Activated T-helper 2 cell treated with anti-CD3 and anti-CD28 coated beads, Interferon-gamma antibody, Interleukin-2, Interleukin-4, amounts not matched to agents 10 μg/mL and 5 μg/mL and 100 μg/mL, durations not matched to agents 14 hours and 24 hours and 36 hours (primary cell): Measurements from ENCODE around the gene CHAF1B. TPM values are rescaled to one million over a fixed set of nuclear protein-coding genes. Genes with fewer than 3 reads are reported as not detected.

Experiments
- DNase-seq: peaks from one replicate; pipeline ENCODE4 v3.0.0; 2021; ENCODE audit warnings: low spot score
- H3K27ac Mint-ChIP-seq: one replicate; pipeline ENCODE4 v1.8.0; 2021; ENCODE audit warnings: mixed read lengths
- H3K27me3 Mint-ChIP-seq: one replicate; pipeline ENCODE4 v1.8.0; 2021; ENCODE audit warnings: low read depth, mixed read lengths
- H3K36me3 Mint-ChIP-seq: one replicate; pipeline ENCODE4 v1.8.0; 2021; ENCODE audit warnings: low read depth, mixed read lengths
- H3K4me1 Mint-ChIP-seq: one replicate; pipeline ENCODE4 v1.8.0; 2021; ENCODE audit warnings: low read depth, mixed read lengths
- H3K4me3 Mint-ChIP-seq: one replicate; pipeline ENCODE4 v1.8.0; 2021; ENCODE audit warnings: low read depth, mild to moderate bottlenecking, moderate library complexity, mixed read lengths
- H3K9me3 Mint-ChIP-seq: one replicate; pipeline ENCODE4 v1.8.0; 2021; ENCODE audit warnings: mixed read lengths
- intact Hi-C: fragments of 100-400 bp; cut with micrococcal nuclease; formaldehyde crosslinking; loops from one replicate; pipeline ENCODE4 v1.15.1; 2023
- total RNA-seq: library from RNA; stranded (reverse); gene quantifications from 2 replicates; pipeline ENCODE4 v1.2.3, GENCODE V29; 2022

Gene CHAF1B
- total RNA-seq, 1 donor from 2014 or later, result 34.2 TPM

GRCh38 chr21:36420571-36421339 lies 35.6 kb downstream of the CHAF1B start:
- H3K4me3 Mint-ChIP-seq, result no peak overlapping the region
- intact Hi-C loops, result loop anchor here (1.0 kb wide), 1 partner anchor 169 kb away; no protein-coding TSS in a partner anchor
- H3K4me1 Mint-ChIP-seq, result peaks cover 18% of the 10 kb centered on the region
- H3K9me3 Mint-ChIP-seq, result no peaks in the 10 kb centered on the region
- no peaks in the 10 kb centered on the region for H3K27me3 Mint-ChIP-seq
- H3K36me3 Mint-ChIP-seq, result peaks cover 33% of the 10 kb centered on the region
- no peak for DNase-seq
- H3K27ac Mint-ChIP-seq, result no peak overlapping the region

- Mint-ChIP-seq H3K4me3 (no peak overlapping the region), H3K4me1 (peaks cover 18% of the 10 kb centered on the region), H3K36me3 (peaks cover 24% of the 10 kb centered on the region), H3K27ac (no peak overlapping the region), H3K27me3 (no peaks in the 10 kb centered on the region), H3K9me3 (no peaks in the 10 kb centered on the region)
- intact Hi-C loops, result no loop called here
- DNase-seq, result peak; percentile 17
Measured at GRCh38 chr21:36422279-36423098, 37.3 kb downstream of the CHAF1B start.

- intact Hi-C loops, result no loop called here
- Mint-ChIP-seq H3K27ac (peak overlapping the region; percentile 59), H3K9me3 (no peaks in the 10 kb centered on the region), H3K27me3 (no peaks in the 10 kb centered on the region), H3K4me3 (no peak overlapping the region), H3K36me3 (peaks cover 21% of the 10 kb centered on the region), H3K4me1 (peaks cover 23% of the 10 kb centered on the region)
- DNase-seq, result no peak
Measured at GRCh38 chr21:36423771-36424433, 38.7 kb downstream of the CHAF1B start.

- Mint-ChIP-seq H3K4me3 (no peak overlapping the region), H3K36me3 (peaks cover 21% of the 10 kb centered on the region)
- intact Hi-C loops, result no loop called here
Measured at GRCh38 chr21:36424592-36424991, 39.4 kb downstream of the CHAF1B start.

GRCh38 chr21:36425286-36425685 lies 40.1 kb downstream of the CHAF1B start:
- H3K4me3 Mint-ChIP-seq, result no peak overlapping the region
- H3K27me3 Mint-ChIP-seq, result no peaks in the 10 kb centered on the region
- H3K27ac Mint-ChIP-seq, result no peak overlapping the region
- H3K9me3 Mint-ChIP-seq, result no peaks in the 10 kb centered on the region
- peaks cover 35% of the 10 kb centered on the region for H3K4me1 Mint-ChIP-seq
- H3K36me3 Mint-ChIP-seq, result peaks cover 19% of the 10 kb centered on the region
- no peak for DNase-seq
- intact Hi-C loops, result no loop called here

More at GRCh38 chr21:36424592-36424991, 39.4 kb downstream of the CHAF1B start:
- Mint-ChIP-seq H3K27me3 (no peaks in the 10 kb centered on the region), H3K9me3 (no peaks in the 10 kb centered on the region), H3K4me1 (peaks cover 28% of the 10 kb centered on the region), H3K27ac (no peak overlapping the region)
- no peak for DNase-seq

- H3K27me3 Mint-ChIP-seq, result no peaks in the 10 kb centered on the region
- H3K9me3 Mint-ChIP-seq, result no peaks in the 10 kb centered on the region
- H3K36me3 Mint-ChIP-seq, result peaks cover 16% of the 10 kb centered on the region
- peaks cover 42% of the 10 kb centered on the region for H3K4me1 Mint-ChIP-seq
- intact Hi-C loops, result no loop called here
- no peak overlapping the region for H3K27ac Mint-ChIP-seq
- no peak overlapping the region for H3K4me3 Mint-ChIP-seq
- DNase-seq, result no peak
Measured at GRCh38 chr21:36427502-36427901, 42.3 kb downstream of the CHAF1B start.

GRCh38 chr21:36428761-36429432 lies 43.7 kb downstream of the CHAF1B start:
- Mint-ChIP-seq H3K4me3 (no peak overlapping the region), H3K36me3 (peaks cover 7% of the 10 kb centered on the region), H3K4me1 (peaks cover 36% of the 10 kb centered on the region)

GRCh38 chr21:36429947-36430546 lies 44.9 kb downstream of the CHAF1B start:
- intact Hi-C loops, result loop anchor here (2.0 kb wide), 2 partner anchors 41 to 49 kb away; no protein-coding TSS in a partner anchor
- H3K4me3 Mint-ChIP-seq, result peak overlapping the region; percentile 65
- H3K36me3 Mint-ChIP-seq, result no peaks in the 10 kb centered on the region

More at GRCh38 chr21:36428761-36429432, 43.7 kb downstream of the CHAF1B start:
- Mint-ChIP-seq H3K27me3 (no peaks in the 10 kb centered on the region), H3K9me3 (no peaks in the 10 kb centered on the region), H3K27ac (peak overlapping the region; percentile 20)
- intact Hi-C loops, result no loop called here
- DNase-seq, result no peak

GRCh38 chr21:36430841-36431240 lies 45.6 kb downstream of the CHAF1B start:
- peaks cover 29% of the 10 kb centered on the region for H3K4me1 Mint-ChIP-seq
- intact Hi-C loops, result loop anchor here (2.0 kb wide), 2 partner anchors 40 to 48 kb away; no protein-coding TSS in a partner anchor
- no peak overlapping the region for H3K4me3 Mint-ChIP-seq
- peak overlapping the region; percentile 90 for H3K27ac Mint-ChIP-seq
- DNase-seq, result no peak
- no peaks in the 10 kb centered on the region for H3K9me3 Mint-ChIP-seq
- no peaks in the 10 kb centered on the region for H3K27me3 Mint-ChIP-seq
- H3K36me3 Mint-ChIP-seq, result no peaks in the 10 kb centered on the region

More at GRCh38 chr21:36429947-36430546, 44.9 kb downstream of the CHAF1B start:
- Mint-ChIP-seq H3K9me3 (no peaks in the 10 kb centered on the region), H3K27me3 (no peaks in the 10 kb centered on the region), H3K4me1 (peaks cover 29% of the 10 kb centered on the region), H3K27ac (peak overlapping the region; percentile 90)
- DNase-seq, result peak; percentile 65

GRCh38 chr21:36431252-36431651 lies 46.1 kb downstream of the CHAF1B start:
- no peaks in the 10 kb centered on the region for H3K27me3 Mint-ChIP-seq
- H3K4me1 Mint-ChIP-seq, result peaks cover 29% of the 10 kb centered on the region
- no peak overlapping the region for H3K4me3 Mint-ChIP-seq
- intact Hi-C loops, result loop anchor here (2.0 kb wide), 2 partner anchors 40 to 48 kb away; no protein-coding TSS in a partner anchor
- no peaks in the 10 kb centered on the region for H3K9me3 Mint-ChIP-seq
- no peaks in the 10 kb centered on the region for H3K36me3 Mint-ChIP-seq
- DNase-seq, result no peak
- no peak overlapping the region for H3K27ac Mint-ChIP-seq

- H3K4me3 Mint-ChIP-seq, result no peak overlapping the region
- no peaks in the 10 kb centered on the region for H3K9me3 Mint-ChIP-seq
- no peak for DNase-seq
- intact Hi-C loops, result no loop called here
- peaks cover 33% of the 10 kb centered on the region for H3K4me1 Mint-ChIP-seq
- H3K27me3 Mint-ChIP-seq, result peaks cover 1% of the 10 kb centered on the region
- H3K27ac Mint-ChIP-seq, result no peak overlapping the region
- H3K36me3 Mint-ChIP-seq, result no peaks in the 10 kb centered on the region
Measured at GRCh38 chr21:36433059-36433709, 48.0 kb downstream of the CHAF1B start.
